ENCODE data around the gene HELZ. TPM values are rescaled to one million over a fixed set of nuclear protein-coding genes. Genes with fewer than 3 reads are reported as not detected.

Gene HELZ
- total RNA-seq, 1 experiment from 2014 or later = 40.5 TPM

DNA sequence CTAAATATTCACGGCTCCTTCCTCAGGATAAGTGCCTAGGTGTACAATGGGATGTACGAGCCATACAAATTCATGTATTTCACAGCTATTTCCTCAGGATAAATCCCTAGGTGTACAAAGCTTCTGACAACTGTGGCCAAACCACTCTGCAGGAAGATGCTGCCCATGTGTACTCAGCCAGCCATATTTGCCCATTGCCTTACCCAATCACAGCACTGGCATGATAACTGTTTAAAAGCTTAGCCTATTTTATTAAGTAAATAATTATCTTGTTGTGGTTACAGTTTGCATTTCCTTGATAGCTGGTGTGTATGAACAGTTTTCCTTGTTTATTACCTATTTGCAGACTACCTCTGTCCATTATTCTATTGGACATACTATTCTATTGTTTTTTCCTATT, 165.5 kb downstream of the HELZ start (continued):
- TF ChIP-seq YY1 (IDR thresholded peaks at IDR 0.05; ENCODE audit: extremely low read depth, insufficient replicate concordance, low read depth, low read length) (no peak), ELF1 (IDR thresholded peaks at IDR 0.05; ENCODE audit: borderline replicate concordance, low read depth) (no peak), TCF7L2 (IDR thresholded peaks at IDR 0.05; ENCODE audit: borderline replicate concordance, extremely low read depth, insufficient read depth, insufficient read length) (no peak), POLR2A (IDR thresholded peaks at IDR 0.05; ENCODE audit: borderline replicate concordance, extremely low read depth, insufficient read depth, insufficient read length) (no peak), FOSL1 (IDR thresholded peaks at IDR 0.05; ENCODE audit: low read depth) (no peak)
- TF ChIP-seq, protein P1, sequence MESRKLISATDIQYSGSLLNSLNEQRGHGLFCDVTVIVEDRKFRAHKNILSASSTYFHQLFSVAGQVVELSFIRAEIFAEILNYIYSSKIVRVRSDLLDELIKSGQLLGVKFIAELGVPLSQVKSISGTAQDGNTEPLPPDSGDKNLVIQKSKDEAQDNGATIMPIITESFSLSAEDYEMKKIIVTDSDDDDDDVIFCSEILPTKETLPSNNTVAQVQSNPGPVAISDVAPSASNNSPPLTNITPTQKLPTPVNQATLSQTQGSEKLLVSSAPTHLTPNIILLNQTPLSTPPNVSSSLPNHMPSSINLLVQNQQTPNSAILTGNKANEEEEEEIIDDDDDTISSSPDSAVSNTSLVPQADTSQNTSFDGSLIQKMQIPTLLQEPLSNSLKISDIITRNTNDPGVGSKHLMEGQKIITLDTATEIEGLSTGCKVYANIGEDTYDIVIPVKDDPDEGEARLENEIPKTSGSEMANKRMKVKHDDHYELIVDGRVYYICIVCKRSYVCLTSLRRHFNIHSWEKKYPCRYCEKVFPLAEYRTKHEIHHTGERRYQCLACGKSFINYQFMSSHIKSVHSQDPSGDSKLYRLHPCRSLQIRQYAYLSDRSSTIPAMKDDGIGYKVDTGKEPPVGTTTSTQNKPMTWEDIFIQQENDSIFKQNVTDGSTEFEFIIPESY (IDR thresholded peaks at IDR 0.05; ENCODE audit: extremely low read depth, insufficient replicate concordance, low read length) = no peak

- CTCF ChIA-PET = interaction anchor here (0.7 kb wide), 1 partner anchor 624 kb away, joined by 3 read pairs; no protein-coding TSS in a partner anchor
- no TSS peak for BruUV-seq (replicated peaks)
- Histone ChIP-seq H3K4me3 (replicated peaks in 1 of 2; ENCODE audit: low read depth in 1 of 2, low read length in 2 of 2) (no peak overlapping the region), H3K79me2 (ENCODE audit: insufficient read depth, low read length) (no peaks in the 10 kb centered on the region), H3K4me1 (ENCODE audit: control insufficient read depth in 1 of 2, insufficient read depth in 2 of 2, low read length in 2 of 2) (no peaks in the 10 kb centered on the region), H3K27me3 (ENCODE audit: insufficient read depth, low read length) (no peaks in the 10 kb centered on the region), H3K36me3 (ENCODE audit: control insufficient read depth in 1 of 2, insufficient read depth in 2 of 2, low read length in 2 of 2) (no peaks in the 10 kb centered on the region), H4K20me1 (ENCODE audit: insufficient read depth) (no peaks in the 10 kb centered on the region), H3K9me3 (ENCODE audit: control insufficient read depth in 1 of 2, insufficient read depth in 1 of 2, low read depth in 1 of 2, low read length in 2 of 2) (no peaks in the 10 kb centered on the region), H2AFZ (ENCODE audit: low read depth, low read length, poor library complexity, severe bottlenecking) (no peak overlapping the region), H3K9me2 (ENCODE audit: insufficient read depth) (no peaks in the 10 kb centered on the region), H3K9ac (ENCODE audit: low read length) (no peak overlapping the region), H3K27ac (ENCODE audit: low read depth, low read length) (no peak overlapping the region), H3K4me2 (ENCODE audit: low read length) (no peak overlapping the region)
- POLR2A ChIA-PET = no interaction called here
- intact Hi-C loops (cut with micrococcal nuclease) = no loop called here
- TF ChIP-seq SRF (IDR thresholded peaks at IDR 0.05; ENCODE audit: low read depth) = no peak
- TF ChIP-seq SP1 (IDR thresholded peaks at IDR 0.05; ENCODE audit: low read depth) = no peak
- no peak for TF ChIP-seq REST (IDR thresholded peaks at IDR 0.05; ENCODE audit: low read depth)
- TF ChIP-seq ZFX (IDR thresholded peaks at IDR 0.05) = no peak
- DNase-seq (ENCODE audit: low read depth, low spot score) (no peak), ATAC-seq (no peak)
- RAD21 ChIA-PET (ENCODE audit: low non-redundant PET in 1 of 2, low total read pairs in 2 of 2, uncharacterized antibody in 2 of 2, unreplicated experiment in 2 of 2) = no interaction called here
These were observed 166.7 kb downstream of the HELZ start for GRCh38 chr17:67078292-67078691.
